ENCODE measurements around the gene RNF125. TPM values are rescaled to one million over a fixed set of nuclear protein-coding genes. Genes with fewer than 3 reads are reported as not detected.

The RNF125 gene
- total RNA-seq, 1 donor from 2014 or later: 4.5 TPM

DNA sequence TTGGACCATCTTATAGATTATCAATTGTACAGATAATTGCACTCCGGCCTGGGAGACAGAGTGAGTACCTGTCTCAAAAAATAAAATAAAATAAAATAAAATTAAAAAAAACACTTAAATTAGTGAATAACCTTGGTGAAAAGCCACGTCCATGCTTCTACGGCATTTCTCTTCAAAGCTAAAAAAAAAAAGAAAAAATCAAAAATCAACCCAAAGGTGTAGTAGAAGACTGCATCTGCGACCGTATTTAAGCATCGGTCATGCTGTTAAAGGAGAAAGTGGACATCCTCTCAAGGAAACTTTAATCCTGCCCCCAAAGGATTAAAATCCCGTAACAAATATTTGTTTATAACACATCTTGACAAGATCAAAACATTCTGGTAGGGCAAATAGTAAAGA is 72.7 kb downstream of the RNF125 start:
- no peak for DNase-seq (ENCODE audit: low read depth in 2 of 2)

DNA sequence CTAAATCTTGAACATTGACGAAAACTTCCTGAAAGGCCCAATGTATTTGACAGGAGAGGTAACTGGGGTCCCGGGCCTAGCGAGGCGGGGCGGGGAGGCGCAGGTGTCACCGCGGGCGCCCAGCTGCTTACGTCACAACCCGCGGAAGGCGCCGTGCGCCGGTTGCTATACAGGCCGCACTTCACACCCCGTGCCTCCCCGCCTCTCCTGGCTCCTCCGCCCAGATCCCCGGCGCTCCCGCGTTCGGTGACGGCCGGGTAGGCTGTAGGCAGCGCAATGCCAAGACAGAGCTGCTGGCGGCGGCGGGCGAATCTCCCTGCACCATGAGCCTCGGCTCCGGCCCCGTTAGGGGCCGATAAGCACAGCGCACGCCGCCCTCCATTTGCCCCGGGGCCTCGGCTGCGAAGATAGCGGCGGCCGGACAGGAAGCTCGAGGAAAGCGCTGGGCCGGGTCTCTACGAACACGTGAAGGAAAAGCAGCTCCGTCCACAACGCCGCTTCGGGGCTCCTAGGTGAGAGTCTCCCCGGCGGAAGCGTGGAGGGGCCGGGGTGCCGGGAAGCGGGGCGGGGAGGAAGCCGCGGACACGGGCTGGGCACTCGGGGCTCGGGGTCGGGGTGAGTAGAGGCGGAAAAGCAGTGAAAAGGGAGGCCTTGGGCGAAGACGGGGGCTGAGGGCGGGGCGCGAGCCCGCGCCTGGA is 73.2 kb downstream of the RNF125 start, which contains the start of gene RNF138:
Gene RNF138, plus strand, starts transcription at position 151 of the 698 bp plus-strand sequence. CDS start 903 bp downstream, outside the sequence.
- DNase-seq (ENCODE audit: low read depth in 2 of 2): peak; percentile 68 to 88

DNA sequence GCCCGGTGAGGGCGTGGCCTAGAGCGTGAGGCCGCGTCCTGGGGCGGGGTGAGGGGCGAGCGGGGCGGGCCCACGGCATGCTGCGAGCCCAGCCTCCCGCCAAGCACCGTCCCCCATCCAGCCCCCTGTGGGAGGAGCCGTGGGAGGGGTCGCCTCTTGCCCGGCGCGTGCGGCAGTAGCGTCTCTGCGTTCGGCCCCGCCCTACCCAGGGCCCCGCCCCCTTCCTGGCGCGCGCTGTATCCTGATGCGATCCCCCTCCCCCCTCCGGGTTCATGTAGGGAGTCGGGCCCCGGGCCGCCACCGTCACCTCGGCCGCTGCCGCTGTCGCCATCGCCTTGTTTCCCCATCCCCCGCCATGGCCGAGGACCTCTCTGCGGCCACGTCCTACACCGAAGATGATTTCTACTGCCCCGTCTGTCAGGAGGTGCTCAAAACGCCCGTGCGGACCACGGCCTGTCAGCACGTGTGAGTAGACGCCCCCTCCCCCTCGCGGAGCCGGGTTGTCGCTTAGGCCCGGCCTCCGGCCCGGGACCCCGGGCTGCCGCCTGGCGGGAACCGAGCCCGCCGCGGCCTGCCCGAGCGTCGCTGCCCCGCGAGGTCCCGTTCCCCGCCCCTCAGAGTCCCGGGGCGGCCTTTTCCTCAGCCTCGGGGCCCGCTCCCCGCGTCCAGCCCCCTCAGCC is 73.9 kb downstream of the RNF125 start:
- DNase-seq (ENCODE audit: low read depth in 2 of 2): peak; percentile 90 to 98

DNA sequence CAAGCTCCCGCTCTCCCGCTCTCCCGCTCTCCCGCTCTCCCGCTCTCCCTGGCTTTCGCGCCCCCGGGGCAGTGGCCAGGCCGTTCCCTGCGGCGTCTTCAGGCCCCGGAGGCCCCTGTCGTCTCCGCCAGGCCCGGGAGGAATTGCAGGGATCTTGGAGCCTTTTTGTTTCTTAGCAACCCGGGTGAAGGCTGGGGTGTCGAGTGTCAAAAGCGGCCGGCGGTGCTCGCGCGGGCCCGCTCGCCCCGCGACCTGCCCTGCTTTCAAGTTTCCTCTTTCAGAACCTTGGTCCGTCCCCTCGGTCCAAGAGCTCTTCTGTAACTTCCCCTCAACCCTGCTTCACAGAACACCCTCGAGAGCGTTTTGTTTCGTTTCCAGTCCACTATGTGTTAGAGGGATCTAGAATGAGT is 74.5 kb downstream of the RNF125 start:
- DNase-seq (ENCODE audit: low read depth in 2 of 2): peak in 1 of 2 donors; percentile 49

DNA sequence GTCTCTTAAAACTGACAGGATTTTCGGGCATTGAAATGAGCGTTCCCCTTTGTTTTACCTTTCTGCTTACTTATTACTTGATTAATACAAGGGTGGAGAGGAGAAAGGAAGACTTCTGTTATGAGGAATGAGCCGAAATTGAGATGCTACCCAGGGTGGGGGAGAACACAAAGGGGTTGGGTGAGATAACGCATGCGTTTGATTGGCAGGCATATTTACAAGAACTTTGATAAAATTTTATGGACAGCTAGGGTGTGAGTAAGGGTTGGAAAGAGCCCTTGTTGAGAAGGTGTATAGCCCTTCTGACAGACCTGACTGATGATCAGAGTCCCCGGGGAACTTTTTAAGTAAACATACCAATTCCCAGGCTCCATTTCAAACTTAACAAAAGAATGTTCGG is 74.9 kb downstream of the RNF125 start:
- peak in 1 of 2 donors; percentile 34 for DNase-seq (ENCODE audit: low read depth in 2 of 2)

DNA sequence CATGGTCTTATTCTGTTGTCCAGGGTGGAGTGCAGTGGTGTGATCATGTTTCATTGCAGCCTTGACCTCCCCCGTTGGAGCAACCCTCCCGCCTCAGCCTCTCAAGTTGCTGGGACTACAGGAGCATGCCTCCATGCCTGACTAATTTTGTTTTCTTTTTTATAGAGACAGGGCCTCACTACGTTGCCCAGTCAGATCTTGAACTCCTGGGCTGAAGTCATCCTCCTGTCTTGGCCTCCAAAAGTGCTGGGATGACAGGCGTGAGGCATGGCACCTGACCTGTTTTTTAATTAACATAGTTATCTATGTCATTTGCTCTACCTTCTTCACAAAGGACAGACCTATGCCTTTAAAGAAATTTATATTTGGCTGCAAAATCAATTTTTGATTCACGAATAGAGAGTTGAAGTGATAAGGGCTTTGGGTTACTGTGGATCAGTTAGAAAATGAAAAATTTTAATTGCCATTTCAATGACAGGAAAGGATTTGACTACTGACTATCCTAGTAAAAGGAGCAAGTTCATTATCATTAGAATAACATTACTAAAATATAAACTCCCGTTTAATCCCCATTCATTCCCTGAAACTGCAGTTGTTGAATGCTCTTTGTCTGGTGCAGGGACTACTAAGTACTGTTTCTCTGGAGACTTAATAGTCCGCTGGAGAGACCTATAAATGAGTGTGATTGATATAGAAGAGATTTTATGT is 76.7 kb downstream of the RNF125 start:
- no peak for DNase-seq (ENCODE audit: low read depth in 2 of 2)

DNA sequence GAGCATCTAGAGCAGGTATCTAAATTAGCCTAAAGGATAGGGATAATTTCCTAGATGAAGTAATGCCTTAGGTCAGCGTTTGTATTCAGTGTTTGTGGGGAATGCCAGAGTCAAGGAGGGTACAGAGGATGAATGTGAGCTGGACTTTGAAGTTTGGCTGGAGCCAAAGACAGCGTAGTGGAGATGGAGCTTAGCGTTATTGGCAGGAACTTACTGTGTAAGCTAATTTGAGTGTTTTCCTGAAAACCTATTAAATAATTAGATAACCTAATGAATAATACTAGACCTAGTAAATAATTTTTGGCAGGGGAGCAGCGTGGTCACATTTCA is 77.2 kb downstream of the RNF125 start:
- no peak for DNase-seq (ENCODE audit: low read depth in 2 of 2)

DNA sequence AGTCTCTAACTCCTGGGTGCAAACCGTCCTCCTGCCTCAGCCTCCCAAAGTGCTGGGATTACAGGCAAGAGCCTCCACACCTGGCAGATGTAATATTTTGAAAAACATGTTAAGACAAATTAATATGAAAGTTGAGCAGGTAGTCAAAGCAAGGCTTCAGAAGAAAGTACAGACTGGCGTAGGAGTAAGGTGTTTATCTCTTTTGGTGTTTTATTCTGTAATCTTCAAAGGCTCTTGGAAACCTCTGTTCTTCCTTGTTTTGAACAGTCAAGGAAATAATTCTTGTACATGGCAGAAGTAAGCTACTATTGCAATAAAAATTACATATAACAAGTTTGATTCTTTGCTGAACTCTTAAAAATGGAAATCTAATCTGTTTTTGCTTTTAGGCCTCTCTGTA is 78.3 kb downstream of the RNF125 start:
- no peak for DNase-seq (ENCODE audit: low read depth in 2 of 2)

DNA sequence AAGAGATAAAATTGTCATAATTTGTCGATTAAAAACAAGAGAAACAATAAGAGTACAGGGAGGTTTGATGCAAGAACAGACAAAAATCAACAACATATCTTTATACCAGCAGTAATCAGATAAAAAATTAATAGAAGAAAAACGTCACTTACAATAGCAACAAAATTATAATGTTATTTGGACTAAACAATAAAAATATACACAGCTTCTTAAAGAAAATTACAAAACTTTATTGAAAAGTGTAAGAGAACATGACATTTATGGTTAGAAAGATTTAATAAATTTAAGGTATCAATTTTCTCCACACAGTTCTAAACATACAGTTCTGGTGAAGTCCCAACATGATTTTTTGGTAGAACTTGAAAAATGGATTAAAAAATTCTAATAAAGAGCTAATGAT is 85.9 kb downstream of the RNF125 start:
- no peak for DNase-seq (ENCODE audit: low read depth in 2 of 2)

DNA sequence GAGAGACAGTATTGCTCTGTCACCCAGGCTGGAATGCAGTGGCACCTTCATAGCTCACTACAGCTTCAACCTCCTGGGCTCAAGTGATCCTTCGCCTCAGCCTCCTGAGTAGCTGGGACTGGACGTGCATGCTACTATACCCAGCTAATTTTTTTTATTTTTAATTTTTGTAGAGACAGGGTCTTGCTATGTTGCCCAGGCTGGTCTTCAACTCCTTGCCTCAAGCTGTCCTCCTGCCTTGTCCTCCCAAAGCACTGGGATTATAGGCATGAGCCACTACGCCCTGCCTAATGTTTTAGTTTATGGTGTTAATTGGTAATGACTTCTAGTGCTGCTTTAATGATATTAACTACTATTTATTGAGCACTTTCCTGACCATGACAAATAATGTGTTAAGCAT is 91.4 kb downstream of the RNF125 start:
- DNase-seq (ENCODE audit: low read depth in 2 of 2): no peak

DNA sequence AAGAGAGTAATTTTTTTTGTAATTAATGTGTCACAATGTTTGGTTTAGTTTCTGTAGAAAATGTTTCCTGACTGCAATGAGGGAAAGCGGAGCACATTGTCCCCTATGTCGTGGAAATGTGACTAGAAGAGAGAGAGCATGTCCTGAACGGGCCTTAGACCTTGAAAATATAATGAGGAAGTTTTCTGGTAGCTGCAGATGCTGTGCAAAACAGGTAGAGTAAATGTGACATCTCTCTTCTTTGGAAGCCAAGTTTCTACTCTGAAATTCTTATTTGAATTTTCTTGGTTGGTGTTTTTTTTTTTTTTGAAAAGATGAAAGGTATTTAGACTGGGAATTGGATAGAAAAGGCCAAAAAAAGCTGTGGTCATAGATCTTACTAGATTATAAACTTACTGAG is 93.1 kb downstream of the RNF125 start:
- DNase-seq (ENCODE audit: low read depth in 2 of 2): no peak

DNA sequence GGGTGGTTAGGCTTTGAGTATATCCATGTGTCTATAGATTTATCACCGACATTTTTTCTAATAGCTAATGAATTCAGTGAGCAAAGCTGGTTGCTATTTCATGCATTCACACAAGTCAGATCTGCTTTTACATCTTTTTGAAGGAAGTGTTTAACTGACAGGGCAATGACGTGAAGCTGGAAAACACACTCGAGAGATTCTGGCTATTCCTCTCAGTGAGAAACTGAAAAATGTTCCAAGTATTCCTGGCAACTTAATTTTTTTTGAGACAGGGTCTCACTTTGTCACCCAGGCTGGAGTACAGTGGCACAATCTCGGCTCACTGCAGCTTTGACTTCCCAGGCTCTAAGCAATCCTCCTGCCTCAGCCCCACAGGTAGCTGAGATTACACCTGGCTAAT is 94.2 kb downstream of the RNF125 start:
- no peak for DNase-seq (ENCODE audit: low read depth in 2 of 2)

DNA sequence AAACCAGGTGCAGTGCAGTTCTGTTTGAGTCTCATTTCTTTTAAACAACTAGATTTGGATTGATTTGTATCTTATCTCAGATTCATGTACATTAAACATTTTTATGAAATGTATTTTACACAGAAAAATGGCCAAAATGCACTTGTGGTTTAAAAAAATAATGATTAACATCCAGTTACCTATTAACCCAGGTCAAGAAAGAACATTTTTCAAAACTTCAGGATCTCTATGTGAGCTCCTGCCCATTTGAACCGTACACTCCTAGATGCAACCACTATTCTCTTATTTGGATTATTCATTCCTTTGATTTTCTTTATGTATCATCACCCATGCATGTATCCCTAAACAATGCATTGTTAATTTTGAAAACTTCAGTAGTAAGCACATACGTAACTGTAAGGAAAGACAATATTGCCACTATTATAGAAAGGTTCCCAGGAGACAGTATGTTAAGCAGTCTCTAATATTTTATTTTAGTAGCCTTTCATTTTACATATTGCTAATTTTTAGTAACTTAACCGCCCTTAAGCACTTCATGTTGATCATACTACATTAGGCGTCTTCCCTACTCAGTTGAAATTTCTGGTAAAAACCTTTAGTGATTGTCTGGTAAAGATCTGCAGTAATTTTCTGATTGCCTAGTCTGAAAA is 95.8 kb downstream of the RNF125 start:
- DNase-seq (ENCODE audit: low read depth in 2 of 2): no peak

DNA sequence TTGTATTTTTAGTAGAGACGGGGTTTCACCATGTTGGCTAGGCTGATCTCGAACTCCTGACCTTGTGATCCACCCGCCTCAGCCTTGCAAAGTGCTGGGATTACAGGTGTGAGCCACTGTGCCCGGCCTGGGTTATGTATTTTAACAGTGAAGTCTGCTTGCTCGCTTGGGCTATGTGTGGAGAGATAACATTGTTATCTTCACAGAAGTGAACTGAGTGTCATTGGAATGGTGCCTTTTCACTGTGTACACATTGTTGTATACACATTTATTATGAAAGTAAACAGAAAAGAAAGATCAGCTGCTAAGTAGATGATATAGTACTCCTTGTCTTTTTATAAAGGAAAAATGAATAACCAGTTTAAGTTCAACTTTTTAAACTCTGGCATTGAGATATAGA is 103.4 kb downstream of the RNF125 start:
- DNase-seq (ENCODE audit: low read depth in 2 of 2): no peak

Other genes with a start within 250 kb of the RNF125 start
- gene TRAPPC8, start 75.7 kb upstream of the RNF125 start, total RNA-seq: 57.9 and 58.5 TPM in 2 replicates
- gene RNF138, start 73.0 kb downstream of the RNF125 start, total RNA-seq: 38.6 and 38.9 TPM in 2 replicates
- not detected in 2 replicates for gene MEP1B, start 171.2 kb downstream of the RNF125 start, total RNA-seq

Data from dermis microvascular lymphatic vessel endothelial cell (primary cell).